ENCODE results near the gene CUL4A. TPM values are rescaled to one million over a fixed set of nuclear protein-coding genes. Genes with fewer than 3 reads are reported as not detected.

CUL4A gene
- total and polyA plus RNA-seq, 9 of the 15 experiments (the other 6 are each of a cell fraction or from before 2014, with no cell fraction given), result 21.1 to 92.0 (median 63.2) TPM

DNA sequence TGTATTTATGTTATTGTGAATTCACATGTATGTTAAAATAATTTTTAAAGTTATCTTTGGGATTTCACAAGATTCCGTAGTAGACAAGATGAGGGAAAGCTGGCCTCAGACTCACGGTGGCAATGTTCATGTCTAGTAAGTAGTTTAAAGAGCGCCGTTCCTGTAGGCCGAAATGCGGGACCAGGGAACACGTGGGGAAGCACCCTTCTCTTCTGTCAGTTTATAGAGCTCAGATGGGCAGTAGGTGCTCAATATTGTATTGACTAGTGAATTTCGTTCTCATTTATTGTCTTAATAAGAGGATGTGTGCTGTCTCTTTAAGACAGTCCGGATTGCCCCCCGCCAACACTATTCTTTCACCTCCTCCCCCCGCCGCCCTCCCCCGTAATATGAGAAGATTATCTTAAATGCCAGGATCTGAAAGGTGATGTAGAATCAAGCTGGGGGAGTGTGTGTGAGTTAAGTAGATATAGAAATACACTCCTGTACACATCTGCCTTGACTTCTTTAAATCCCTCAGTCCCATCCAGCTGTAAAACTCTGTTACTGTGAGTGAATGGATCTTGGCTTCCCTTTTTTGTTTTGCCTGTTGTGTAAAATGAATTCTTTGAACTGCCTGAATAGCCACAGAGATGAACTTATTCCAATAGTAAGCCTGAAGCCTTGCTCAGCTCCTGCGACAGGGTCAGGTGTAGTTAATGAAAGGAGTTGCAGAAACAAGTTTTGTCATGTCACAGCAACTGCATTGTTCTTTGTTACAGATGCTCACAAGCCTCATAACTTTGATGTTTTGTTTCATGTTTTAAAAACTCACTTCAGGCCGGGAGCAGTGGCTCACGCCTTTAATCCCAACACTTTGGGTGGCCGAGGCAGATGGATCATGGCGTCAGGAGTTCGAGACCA lies 88.9 kb downstream of the CUL4A start (continued):
- TF ChIP-seq, protein P1, sequence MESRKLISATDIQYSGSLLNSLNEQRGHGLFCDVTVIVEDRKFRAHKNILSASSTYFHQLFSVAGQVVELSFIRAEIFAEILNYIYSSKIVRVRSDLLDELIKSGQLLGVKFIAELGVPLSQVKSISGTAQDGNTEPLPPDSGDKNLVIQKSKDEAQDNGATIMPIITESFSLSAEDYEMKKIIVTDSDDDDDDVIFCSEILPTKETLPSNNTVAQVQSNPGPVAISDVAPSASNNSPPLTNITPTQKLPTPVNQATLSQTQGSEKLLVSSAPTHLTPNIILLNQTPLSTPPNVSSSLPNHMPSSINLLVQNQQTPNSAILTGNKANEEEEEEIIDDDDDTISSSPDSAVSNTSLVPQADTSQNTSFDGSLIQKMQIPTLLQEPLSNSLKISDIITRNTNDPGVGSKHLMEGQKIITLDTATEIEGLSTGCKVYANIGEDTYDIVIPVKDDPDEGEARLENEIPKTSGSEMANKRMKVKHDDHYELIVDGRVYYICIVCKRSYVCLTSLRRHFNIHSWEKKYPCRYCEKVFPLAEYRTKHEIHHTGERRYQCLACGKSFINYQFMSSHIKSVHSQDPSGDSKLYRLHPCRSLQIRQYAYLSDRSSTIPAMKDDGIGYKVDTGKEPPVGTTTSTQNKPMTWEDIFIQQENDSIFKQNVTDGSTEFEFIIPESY (CRISPR knock-in tag; IDR thresholded peaks at IDR 0.05), result no peak
- TF ChIP-seq ZNF76 (CRISPR knock-in tag; IDR thresholded peaks at IDR 0.05; ENCODE audit: borderline replicate concordance), result no peak
- no peak for TF ChIP-seq EP400 (IDR thresholded peaks at IDR 0.05)
- no peak for TF ChIP-seq MTA2 (IDR thresholded peaks at IDR 0.05; ENCODE audit: low read depth)
- TF ChIP-seq, protein P2, sequence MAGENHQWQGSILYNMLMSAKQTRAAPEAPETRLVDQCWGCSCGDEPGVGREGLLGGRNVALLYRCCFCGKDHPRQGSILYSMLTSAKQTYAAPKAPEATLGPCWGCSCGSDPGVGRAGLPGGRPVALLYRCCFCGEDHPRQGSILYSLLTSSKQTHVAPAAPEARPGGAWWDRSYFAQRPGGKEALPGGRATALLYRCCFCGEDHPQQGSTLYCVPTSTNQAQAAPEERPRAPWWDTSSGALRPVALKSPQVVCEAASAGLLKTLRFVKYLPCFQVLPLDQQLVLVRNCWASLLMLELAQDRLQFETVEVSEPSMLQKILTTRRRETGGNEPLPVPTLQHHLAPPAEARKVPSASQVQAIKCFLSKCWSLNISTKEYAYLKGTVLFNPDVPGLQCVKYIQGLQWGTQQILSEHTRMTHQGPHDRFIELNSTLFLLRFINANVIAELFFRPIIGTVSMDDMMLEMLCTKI (IDR thresholded peaks at IDR 0.05; ENCODE audit: partially characterized antibody), result no peak
- no peak for TF ChIP-seq TCF7L2 (IDR thresholded peaks at IDR 0.05; ENCODE audit: low read depth, low read length)
- TF ChIP-seq, protein P3, sequence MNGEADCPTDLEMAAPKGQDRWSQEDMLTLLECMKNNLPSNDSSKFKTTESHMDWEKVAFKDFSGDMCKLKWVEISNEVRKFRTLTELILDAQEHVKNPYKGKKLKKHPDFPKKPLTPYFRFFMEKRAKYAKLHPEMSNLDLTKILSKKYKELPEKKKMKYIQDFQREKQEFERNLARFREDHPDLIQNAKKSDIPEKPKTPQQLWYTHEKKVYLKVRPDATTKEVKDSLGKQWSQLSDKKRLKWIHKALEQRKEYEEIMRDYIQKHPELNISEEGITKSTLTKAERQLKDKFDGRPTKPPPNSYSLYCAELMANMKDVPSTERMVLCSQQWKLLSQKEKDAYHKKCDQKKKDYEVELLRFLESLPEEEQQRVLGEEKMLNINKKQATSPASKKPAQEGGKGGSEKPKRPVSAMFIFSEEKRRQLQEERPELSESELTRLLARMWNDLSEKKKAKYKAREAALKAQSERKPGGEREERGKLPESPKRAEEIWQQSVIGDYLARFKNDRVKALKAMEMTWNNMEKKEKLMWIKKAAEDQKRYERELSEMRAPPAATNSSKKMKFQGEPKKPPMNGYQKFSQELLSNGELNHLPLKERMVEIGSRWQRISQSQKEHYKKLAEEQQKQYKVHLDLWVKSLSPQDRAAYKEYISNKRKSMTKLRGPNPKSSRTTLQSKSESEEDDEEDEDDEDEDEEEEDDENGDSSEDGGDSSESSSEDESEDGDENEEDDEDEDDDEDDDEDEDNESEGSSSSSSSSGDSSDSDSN (IDR thresholded peaks at IDR 0.05; ENCODE audit: borderline replicate concordance in 1 of 2, low read depth in 2 of 2, low read length in 2 of 2), result no peak
- no peak for TF ChIP-seq POLR2A (conservative IDR thresholded peaks at IDR 0.05)
- no peak for TF ChIP-seq GTF2A2 (tag; IDR thresholded peaks at IDR 0.05)
- TF ChIP-seq ZBTB17 (CRISPR knock-in tag; IDR thresholded peaks at IDR 0.05), result no peak
- TF ChIP-seq ZNF217 (CRISPR knock-in tag; IDR thresholded peaks at IDR 0.05), result no peak
- no peak for TF ChIP-seq ESRRA (IDR thresholded peaks at IDR 0.05; ENCODE audit: borderline replicate concordance, low read depth)
- TF ChIP-seq, protein P4, sequence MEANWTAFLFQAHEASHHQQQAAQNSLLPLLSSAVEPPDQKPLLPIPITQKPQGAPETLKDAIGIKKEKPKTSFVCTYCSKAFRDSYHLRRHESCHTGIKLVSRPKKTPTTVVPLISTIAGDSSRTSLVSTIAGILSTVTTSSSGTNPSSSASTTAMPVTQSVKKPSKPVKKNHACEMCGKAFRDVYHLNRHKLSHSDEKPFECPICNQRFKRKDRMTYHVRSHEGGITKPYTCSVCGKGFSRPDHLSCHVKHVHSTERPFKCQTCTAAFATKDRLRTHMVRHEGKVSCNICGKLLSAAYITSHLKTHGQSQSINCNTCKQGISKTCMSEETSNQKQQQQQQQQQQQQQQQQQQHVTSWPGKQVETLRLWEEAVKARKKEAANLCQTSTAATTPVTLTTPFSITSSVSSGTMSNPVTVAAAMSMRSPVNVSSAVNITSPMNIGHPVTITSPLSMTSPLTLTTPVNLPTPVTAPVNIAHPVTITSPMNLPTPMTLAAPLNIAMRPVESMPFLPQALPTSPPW (CRISPR knock-in tag; IDR thresholded peaks at IDR 0.05), result peak; percentile 88
- TF ChIP-seq ZNF143 (CRISPR knock-in tag; IDR thresholded peaks at IDR 0.05), result no peak
- peak; percentile 30 for TF ChIP-seq NFIC (IDR thresholded peaks at IDR 0.05)
- no peak for TF ChIP-seq POLR2AphosphoS5 (IDR thresholded peaks at IDR 0.05; ENCODE audit: control insufficient read depth, insufficient read depth, low read depth, low read length)
- TF ChIP-seq ZNF239 (CRISPR knock-in tag; IDR thresholded peaks at IDR 0.05), result no peak
- TF ChIP-seq GATA2 (CRISPR knock-in tag; IDR thresholded peaks at IDR 0.05), result no peak

Measured in K562 (cell line).